ENCODE measurements around the gene FRMPD3. TPM values are rescaled to one million over a fixed set of nuclear protein-coding genes. Genes with fewer than 3 reads are reported as not detected.

Gene FRMPD3
- 0.13 TPM for polyA plus RNA-seq (2012; ENCODE audit: missing spikeins)

- FAIRE-seq = no peak
- DNase-seq (ENCODE audit: insufficient read length) = no peak
Observed at GRCh38 chrX:107448998-107449835, at the start of gene FRMPD3. FRMPD3 (plus strand) TSS chrX:107449652; CDS start chrX:107526589, 76,937 bp downstream.

GRCh38 chrX:107420571-107420970 is 28.9 kb upstream of the FRMPD3 start:
- no peak for TF ChIP-seq TAF1 (IDR thresholded peaks at IDR 0.05; ENCODE audit: borderline replicate concordance, low read depth, low read length)
- no peak for TF ChIP-seq POLR2AphosphoS5 (IDR thresholded peaks at IDR 0.05; ENCODE audit: low read depth, low read length)
- no peak for TF ChIP-seq POLR2A (IDR thresholded peaks at IDR 0.05; ENCODE audit: low read depth, low read length)
- DNase-seq (ENCODE audit: insufficient read length) (no peak), FAIRE-seq (no peak)

More at GRCh38 chrX:107448998-107449835, at the start of gene FRMPD3:
- TF ChIP-seq POLR2AphosphoS5 (IDR thresholded peaks at IDR 0.05; ENCODE audit: low read depth, low read length) (no peak), TAF1 (IDR thresholded peaks at IDR 0.05; ENCODE audit: borderline replicate concordance, low read depth, low read length) (no peak), POLR2A (IDR thresholded peaks at IDR 0.05; ENCODE audit: low read depth, low read length) (no peak)

GRCh38 chrX:107421337-107421861 is 28.1 kb upstream of the FRMPD3 start:
- FAIRE-seq = no peak
- TF ChIP-seq POLR2AphosphoS5 (IDR thresholded peaks at IDR 0.05; ENCODE audit: low read depth, low read length) (no peak), TAF1 (IDR thresholded peaks at IDR 0.05; ENCODE audit: borderline replicate concordance, low read depth, low read length) (no peak), POLR2A (IDR thresholded peaks at IDR 0.05; ENCODE audit: low read depth, low read length) (no peak)
- no peak for DNase-seq (ENCODE audit: insufficient read length)

GRCh38 chrX:107429090-107429489 is 20.4 kb upstream of the FRMPD3 start:
- DNase-seq (ENCODE audit: insufficient read length) (no peak), FAIRE-seq (peak; percentile 72)
- TF ChIP-seq POLR2AphosphoS5 (IDR thresholded peaks at IDR 0.05; ENCODE audit: low read depth, low read length) = no peak
- no peak for TF ChIP-seq TAF1 (IDR thresholded peaks at IDR 0.05; ENCODE audit: borderline replicate concordance, low read depth, low read length)
- no peak for TF ChIP-seq POLR2A (IDR thresholded peaks at IDR 0.05; ENCODE audit: low read depth, low read length)

GRCh38 chrX:107440187-107440586 is 9.3 kb upstream of the FRMPD3 start:
- FAIRE-seq = no peak

GRCh38 chrX:107440692-107441091 is 8.8 kb upstream of the FRMPD3 start:
- FAIRE-seq = no peak
- TF ChIP-seq POLR2A (IDR thresholded peaks at IDR 0.05; ENCODE audit: low read depth, low read length) (no peak), TAF1 (IDR thresholded peaks at IDR 0.05; ENCODE audit: borderline replicate concordance, low read depth, low read length) (no peak), POLR2AphosphoS5 (IDR thresholded peaks at IDR 0.05; ENCODE audit: low read depth, low read length) (no peak)
- no peak for DNase-seq (ENCODE audit: insufficient read length)

More at GRCh38 chrX:107440187-107440586, 9.3 kb upstream of the FRMPD3 start:
- no peak for DNase-seq (ENCODE audit: insufficient read length)
- TF ChIP-seq TAF1 (IDR thresholded peaks at IDR 0.05; ENCODE audit: borderline replicate concordance, low read depth, low read length) (no peak), POLR2A (IDR thresholded peaks at IDR 0.05; ENCODE audit: low read depth, low read length) (no peak), POLR2AphosphoS5 (IDR thresholded peaks at IDR 0.05; ENCODE audit: low read depth, low read length) (no peak)

- TF ChIP-seq POLR2A (IDR thresholded peaks at IDR 0.05; ENCODE audit: low read depth, low read length) (no peak), TAF1 (IDR thresholded peaks at IDR 0.05; ENCODE audit: borderline replicate concordance, low read depth, low read length) (no peak), POLR2AphosphoS5 (IDR thresholded peaks at IDR 0.05; ENCODE audit: low read depth, low read length) (no peak)
- DNase-seq (ENCODE audit: insufficient read length) (no peak), FAIRE-seq (no peak)
Observed at GRCh38 chrX:107442914-107443527, 6.4 kb upstream of the FRMPD3 start.

GRCh38 chrX:107445146-107445545 is 4.3 kb upstream of the FRMPD3 start:
- FAIRE-seq (no peak), DNase-seq (ENCODE audit: insufficient read length) (no peak)
- no peak for TF ChIP-seq POLR2A (IDR thresholded peaks at IDR 0.05; ENCODE audit: low read depth, low read length)
- TF ChIP-seq POLR2AphosphoS5 (IDR thresholded peaks at IDR 0.05; ENCODE audit: low read depth, low read length) = no peak
- no peak for TF ChIP-seq TAF1 (IDR thresholded peaks at IDR 0.05; ENCODE audit: borderline replicate concordance, low read depth, low read length)

GRCh38 chrX:107445631-107446030 is 3.8 kb upstream of the FRMPD3 start:
- DNase-seq (ENCODE audit: insufficient read length) (no peak), FAIRE-seq (no peak)
- no peak for TF ChIP-seq POLR2A (IDR thresholded peaks at IDR 0.05; ENCODE audit: low read depth, low read length)
- TF ChIP-seq POLR2AphosphoS5 (IDR thresholded peaks at IDR 0.05; ENCODE audit: low read depth, low read length) = no peak
- no peak for TF ChIP-seq TAF1 (IDR thresholded peaks at IDR 0.05; ENCODE audit: borderline replicate concordance, low read depth, low read length)

- no peak for DNase-seq (ENCODE audit: insufficient read length)
- TF ChIP-seq POLR2AphosphoS5 (IDR thresholded peaks at IDR 0.05; ENCODE audit: low read depth, low read length) (no peak), TAF1 (IDR thresholded peaks at IDR 0.05; ENCODE audit: borderline replicate concordance, low read depth, low read length) (no peak), POLR2A (IDR thresholded peaks at IDR 0.05; ENCODE audit: low read depth, low read length) (no peak)
- FAIRE-seq = no peak
Observed at GRCh38 chrX:107447642-107448041, 1.8 kb upstream of the FRMPD3 start.

GRCh38 chrX:107448625-107448997 is 841 bp upstream of the FRMPD3 start:
- FAIRE-seq (no peak), DNase-seq (ENCODE audit: insufficient read length) (no peak)
- TF ChIP-seq TAF1 (IDR thresholded peaks at IDR 0.05; ENCODE audit: borderline replicate concordance, low read depth, low read length) (no peak), POLR2AphosphoS5 (IDR thresholded peaks at IDR 0.05; ENCODE audit: low read depth, low read length) (no peak), POLR2A (IDR thresholded peaks at IDR 0.05; ENCODE audit: low read depth, low read length) (no peak)
